GM10248 (cell line): ENCODE measurements around the gene MFN1.

ENCODE experiments used
- CTCF ChIA-PET: fragments of 300-600 bp; sonication (Branson Sonifier 250); formaldehyde crosslinking; extraction: SDS; loops from one replicate; lab custom pipeline; 2021; ENCODE audit warnings: antibody characterized with exemption; lab: Yijun Ruan, JAX
- POLR2A ChIA-PET: fragments of 350-650 bp; sonication (Branson Sonifier 250); formaldehyde crosslinking; extraction: SDS; loops from one replicate; lab custom pipeline; 2020; ENCODE audit warnings: antibody characterized with exemption; lab: Yijun Ruan, JAX
- DNase-seq: peaks from one replicate; pipeline ENCODE4 v3.0.0; 2012; ENCODE audit errors: extremely low spot score
- TF ChIP-seq, protein P1 (sequence below): IDR thresholded peaks from 2 replicates; pipeline ENCODE4 v1.5.1; 2012; ENCODE audit warnings: mild to moderate bottlenecking, low read depth; ENCODE audit errors: extremely low read depth, missing control alignments, control extremely low read depth

The MFN1 gene

DNA sequence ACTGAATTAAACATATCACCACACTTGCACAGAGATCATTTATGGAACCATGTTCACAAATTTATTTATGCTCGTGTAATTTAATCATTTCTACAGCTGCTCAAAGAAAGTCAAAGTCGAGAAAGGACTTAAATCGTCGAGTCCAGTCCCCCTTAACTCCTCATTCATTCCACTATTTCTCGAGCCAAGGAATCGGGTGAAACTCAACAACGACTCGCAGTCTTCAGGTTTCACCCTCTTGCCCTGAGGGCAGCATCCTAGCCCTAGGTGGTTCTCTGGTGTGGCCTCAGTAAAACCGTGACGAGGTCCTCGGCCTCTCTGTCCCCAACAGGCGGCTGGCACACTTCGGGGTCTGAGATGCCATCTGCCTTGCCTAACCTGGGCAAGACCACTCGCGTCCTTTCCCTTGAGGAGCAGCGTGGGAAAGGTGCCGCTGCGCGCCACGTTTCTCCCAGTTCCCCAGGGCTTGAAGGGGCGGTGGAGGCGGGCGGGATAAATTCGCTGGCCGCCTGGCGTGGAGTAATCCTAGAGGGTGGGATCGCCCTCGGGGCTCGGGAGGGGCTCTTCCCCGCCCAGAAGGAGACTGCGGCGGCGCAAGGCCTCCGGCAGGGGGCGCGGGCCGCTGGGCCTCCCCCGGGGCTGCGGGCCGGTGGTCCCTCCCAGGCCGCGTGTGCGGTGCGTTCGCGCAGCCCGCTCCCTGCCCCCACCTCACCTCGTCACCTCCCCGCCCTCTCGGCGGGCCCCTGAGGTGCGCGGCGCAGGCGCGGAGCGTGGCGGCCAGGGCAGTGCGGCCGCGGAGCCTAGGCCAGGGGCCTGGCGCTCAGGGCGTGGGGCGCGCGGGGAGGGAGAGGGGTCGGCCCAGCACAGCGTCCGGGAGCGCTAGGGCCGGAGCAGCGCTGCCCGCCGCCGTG lies 25.0 kb upstream of the MFN1 start, which contains the start of gene ZNF639:
ZNF639 (plus strand) TSS at position 746 of the 911 bp plus-strand sequence. CDS start 5,263 bp downstream, outside the sequence.
- ChIA-PET CTCF (interaction anchor here (0.9 to 3.8 kb wide), 22 partner anchors 8 to 327 kb away, joined by 3 to 26 read pairs (median 6); partner anchors contain the start of genes MFN1 and ZMAT3), POLR2A (no interaction called here)
- DNase-seq = peak; percentile 93
- TF ChIP-seq, protein P1, sequence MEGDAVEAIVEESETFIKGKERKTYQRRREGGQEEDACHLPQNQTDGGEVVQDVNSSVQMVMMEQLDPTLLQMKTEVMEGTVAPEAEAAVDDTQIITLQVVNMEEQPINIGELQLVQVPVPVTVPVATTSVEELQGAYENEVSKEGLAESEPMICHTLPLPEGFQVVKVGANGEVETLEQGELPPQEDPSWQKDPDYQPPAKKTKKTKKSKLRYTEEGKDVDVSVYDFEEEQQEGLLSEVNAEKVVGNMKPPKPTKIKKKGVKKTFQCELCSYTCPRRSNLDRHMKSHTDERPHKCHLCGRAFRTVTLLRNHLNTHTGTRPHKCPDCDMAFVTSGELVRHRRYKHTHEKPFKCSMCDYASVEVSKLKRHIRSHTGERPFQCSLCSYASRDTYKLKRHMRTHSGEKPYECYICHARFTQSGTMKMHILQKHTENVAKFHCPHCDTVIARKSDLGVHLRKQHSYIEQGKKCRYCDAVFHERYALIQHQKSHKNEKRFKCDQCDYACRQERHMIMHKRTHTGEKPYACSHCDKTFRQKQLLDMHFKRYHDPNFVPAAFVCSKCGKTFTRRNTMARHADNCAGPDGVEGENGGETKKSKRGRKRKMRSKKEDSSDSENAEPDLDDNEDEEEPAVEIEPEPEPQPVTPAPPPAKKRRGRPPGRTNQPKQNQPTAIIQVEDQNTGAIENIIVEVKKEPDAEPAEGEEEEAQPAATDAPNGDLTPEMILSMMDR = peak; percentile 72

DNA sequence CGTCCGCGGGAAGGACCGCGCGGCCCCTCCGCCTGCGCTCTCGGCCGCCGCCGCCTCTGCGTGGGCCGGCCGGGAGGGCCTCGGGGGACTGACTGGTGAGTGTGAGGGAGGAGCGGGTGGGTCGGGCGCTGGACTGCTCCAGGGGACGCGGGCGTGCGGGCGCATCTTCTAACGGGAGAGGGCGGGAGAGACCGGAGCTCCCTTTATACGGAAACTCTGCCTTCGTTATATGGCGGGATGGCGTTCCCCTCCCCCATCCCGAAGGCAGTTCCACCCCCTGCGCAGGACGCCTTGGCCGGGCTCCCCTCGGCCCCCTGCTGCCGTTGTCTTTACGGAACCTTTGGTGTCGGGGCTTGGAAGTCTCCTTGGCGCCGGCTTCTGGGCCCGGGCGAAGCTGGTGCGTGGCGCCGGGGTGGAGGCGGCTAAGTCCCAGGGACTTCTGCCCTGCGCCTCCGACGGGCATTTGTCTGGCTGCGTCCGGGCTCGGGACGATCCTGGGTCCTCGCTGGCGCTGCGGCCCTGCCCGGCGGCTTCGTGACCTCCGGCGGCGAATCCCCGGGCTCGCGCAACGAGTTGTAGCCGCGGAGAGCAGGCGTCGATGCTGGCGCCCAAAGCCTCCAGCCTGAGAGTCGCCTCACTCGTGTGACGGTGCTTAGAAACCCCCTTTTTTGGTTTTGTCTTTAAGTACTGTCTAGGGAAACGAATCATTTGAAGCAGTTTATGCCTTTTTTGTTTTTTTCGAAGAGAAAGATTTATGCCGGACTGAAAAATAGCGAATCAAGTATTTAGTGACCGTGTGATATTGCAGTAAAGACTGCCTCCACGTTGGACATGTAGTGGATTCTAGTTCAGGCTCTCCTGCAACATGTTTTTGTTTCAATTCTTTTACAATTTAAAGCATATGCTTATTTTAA lies 24.1 kb upstream of the MFN1 start:
- ChIA-PET POLR2A (no interaction called here), CTCF (interaction anchor here (0.9 to 2.4 kb wide), 8 partner anchors 8 to 246 kb away, joined by 3 to 9 read pairs (median 4); no protein-coding TSS in a partner anchor)
- TF ChIP-seq, protein P1 = peak; percentile 17
- peak; percentile 73 for DNase-seq

DNA sequence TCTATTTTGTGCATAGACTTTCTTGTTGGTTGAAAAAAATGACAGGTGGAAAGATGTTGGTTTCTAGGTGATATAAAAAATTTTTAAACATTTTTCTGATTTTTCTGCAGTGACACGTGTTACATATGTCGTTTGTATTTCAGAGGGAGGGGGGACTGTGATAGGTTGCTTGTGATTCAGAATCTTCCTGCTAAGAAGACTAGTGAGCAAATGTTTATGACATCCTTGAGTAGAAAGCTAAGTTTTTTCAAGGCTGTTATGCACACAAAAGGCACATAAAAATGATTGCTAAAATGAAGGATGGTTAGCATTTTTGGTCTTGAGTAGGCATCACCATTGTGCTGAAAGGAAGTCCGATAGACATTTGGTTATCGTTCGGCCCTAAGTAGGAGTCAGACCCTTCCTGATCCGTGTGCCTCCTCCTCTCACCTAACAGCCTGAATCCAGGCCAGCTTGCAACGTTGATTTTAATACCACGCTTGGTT lies 23.2 kb upstream of the MFN1 start:
- POLR2A ChIA-PET = interaction anchor here (1.0 to 1.1 kb wide), 2 partner anchors 238 to 258 kb away, joined by 3 read pairs; partner anchors contain the start of gene ACTL6A
- CTCF ChIA-PET = interaction anchor here (1.0 to 2.4 kb wide), 7 partner anchors 8 to 247 kb away, joined by 3 to 9 read pairs (median 4); no protein-coding TSS in a partner anchor
- TF ChIP-seq, protein P1 = no peak
- no peak for DNase-seq

DNA sequence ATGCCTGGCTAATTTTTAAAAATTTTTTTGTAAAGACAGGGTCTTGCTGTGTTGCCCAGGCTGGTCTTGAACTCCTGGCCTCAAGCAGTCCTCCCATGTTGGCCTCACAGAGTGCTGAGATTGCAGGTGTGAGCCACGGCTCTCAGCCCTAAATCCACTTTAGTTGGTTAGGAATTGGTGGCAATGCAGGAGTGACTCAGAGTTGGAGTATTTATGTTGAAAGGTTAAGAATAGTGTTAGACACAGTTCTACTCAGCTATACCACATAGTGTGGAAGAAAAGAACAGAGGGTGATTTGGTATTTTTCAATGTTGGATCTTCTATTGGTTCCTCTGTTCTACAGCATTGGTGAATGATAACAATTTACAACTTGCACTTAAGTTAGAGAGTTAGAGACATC lies 17.1 kb upstream of the MFN1 start:
- ChIA-PET CTCF (interaction anchor here (1.1 to 1.8 kb wide), 3 partner anchors 9 to 315 kb away, joined by 3 to 8 read pairs (median 4); no protein-coding TSS in a partner anchor), POLR2A (no interaction called here)
- TF ChIP-seq, protein P1 = no peak
- DNase-seq = no peak

DNA sequence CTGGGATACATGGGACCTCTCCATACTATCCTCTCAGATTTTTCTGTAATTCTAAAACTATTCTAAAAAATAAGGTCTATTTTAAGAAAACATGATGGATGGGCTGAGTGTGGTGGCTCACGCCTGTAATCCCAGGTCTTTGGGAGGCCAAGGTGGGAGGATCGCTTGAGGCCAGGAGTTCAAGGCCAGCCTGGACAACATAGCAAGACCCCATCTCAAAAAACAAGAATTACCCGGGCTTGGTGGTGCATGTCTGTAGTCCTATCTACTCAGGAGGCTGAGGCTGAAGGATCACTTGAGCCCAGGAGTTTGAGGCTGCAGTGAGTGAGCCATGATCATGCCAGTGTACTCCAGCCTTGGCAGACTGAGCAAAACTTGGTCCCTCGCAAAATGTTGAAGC lies 15.3 kb upstream of the MFN1 start:
- TF ChIP-seq, protein P1 = no peak
- CTCF ChIA-PET = no interaction called here
- no peak for DNase-seq
- POLR2A ChIA-PET = no interaction called here
